Measurements from ENCODE around the gene ARHGAP11B. TPM values are rescaled to one million over a fixed set of nuclear protein-coding genes. Genes with fewer than 3 reads are reported as not detected.
"Not testable (repeated sequence)": the region's sequence is repeated elsewhere in the genome, so short reads cannot be mapped to it uniquely, and the experiment has no call there.

The ARHGAP11B gene

GRCh38 chr15:30686651-30687050, 60.7 kb downstream of the ARHGAP11B start:
- intact Hi-C loops (cut with micrococcal nuclease; ENCODE audit: unreplicated experiment); DNase-seq (ENCODE audit: low spot score); H3K4me3 ChIP-seq (ENCODE audit: low read depth, low read length, poor library complexity, severe bottlenecking); H3K27ac ChIP-seq (ENCODE audit: low read depth, low read length, poor library complexity, severe bottlenecking); CTCF ChIA-PET (ENCODE audit: unreplicated experiment); H3K9me2 ChIP-seq (ENCODE audit: insufficient read depth, low read length); H4K20me1 ChIP-seq (ENCODE audit: insufficient read depth, low read length); H3K79me2 ChIP-seq (ENCODE audit: insufficient read depth, low read depth, low read length); BruUV-seq (replicated peaks); H3K9me3 ChIP-seq (ENCODE audit: low read length); H2AFZ ChIP-seq (ENCODE audit: low read length); H3K4me1 ChIP-seq (ENCODE audit: insufficient read depth, low read length, poor library complexity, severe bottlenecking); H3K4me2 ChIP-seq (ENCODE audit: low read length); POLR2A ChIA-PET: not testable (repeated sequence)
- H3K36me3 ChIP-seq (ENCODE audit: insufficient read depth, low read length): peaks cover 21% of the 10 kb centered on the region

Small RNA genes lying within 50 kb of the gene (small RNA-seq; reads per million reads assigned to genes)
- gene RF00019: not detected
- gene RF00096: 0.42 reads per million
- not detected for gene RN7SL628P

Other genes with a start within 250 kb of the ARHGAP11B start
- gene CHRFAM7A, start 232.6 kb upstream of the ARHGAP11B start, total RNA-seq (2014; rRNA removed; shearing (Covaris generic)): 2.1 TPM in 1 of 2 replicates, not detected in the other
- not detected in 2 replicates for gene CHRFAM7A, start 232.6 kb upstream of the ARHGAP11B start, total RNA-seq (2022)
- 0.15 TPM in 1 of 2 replicates, not detected in the other for gene GOLGA8R, start 211.9 kb upstream of the ARHGAP11B start, total RNA-seq (2014; rRNA removed; shearing (Covaris generic))
- 0.74 and 0.76 TPM in 2 replicates for gene GOLGA8R, start 211.9 kb upstream of the ARHGAP11B start, total RNA-seq (2022)
- not detected in 2 replicates for gene GOLGA8Q, start 74.1 kb upstream of the ARHGAP11B start, total RNA-seq (2014; rRNA removed; shearing (Covaris generic))
- gene GOLGA8Q, start 74.1 kb upstream of the ARHGAP11B start, total RNA-seq (2022): not detected in 2 replicates
- 0.09 TPM in 1 of 2 replicates, not detected in the other for gene GOLGA8H, start 22.1 kb upstream of the ARHGAP11B start, total RNA-seq (2014; rRNA removed; shearing (Covaris generic))
- 0.21 and 0.44 TPM in 2 replicates for gene GOLGA8H, start 22.1 kb upstream of the ARHGAP11B start, total RNA-seq (2022)

Data from OCI-LY7 (cell line).